Mesendoderm (in vitro differentiated cells): ENCODE data around the gene KCNT1.

Source experiments
- DNase-seq: peaks from one replicate; pipeline ENCODE4 v3.0.0; 2013
- H2AK5ac ChIP-seq: 2 replicates; pipeline ENCODE4 v1.6.1; 2013; ENCODE audit warnings: low read length, inconsistent platforms
- H2BK120ac ChIP-seq: 2 replicates; pipeline ENCODE4 v1.6.1; 2013; ENCODE audit warnings: low read depth, mild to moderate bottlenecking, low read length, moderate library complexity, mixed read lengths
- H2BK15ac ChIP-seq: replicated peaks from 2 replicates; pipeline ENCODE4 v1.6.1; 2013; ENCODE audit warnings: low read depth, mild to moderate bottlenecking, moderate library complexity
- H2BK5ac ChIP-seq: 2 replicates; pipeline ENCODE4 v1.6.1; 2013; ENCODE audit warnings: low read length, inconsistent platforms
- H3K18ac ChIP-seq: 2 replicates; pipeline ENCODE4 v1.6.1; 2013; ENCODE audit warnings: mild to moderate bottlenecking, low read length, mixed read lengths
- H3K23ac ChIP-seq: one replicate; pipeline ENCODE4 v1.6.1; 2013; ENCODE audit warnings: low read length
- H3K27ac ChIP-seq: 2 replicates; pipeline ENCODE4 v1.5.1; 2013; ENCODE audit warnings: low read depth, mild to moderate bottlenecking, inconsistent platforms, low read length, moderate library complexity
- H3K27me3 ChIP-seq: 2 replicates; pipeline ENCODE4 v1.6.1; 2013; ENCODE audit warnings: low read length, control low read depth, mild to moderate bottlenecking, inconsistent platforms; ENCODE audit not compliant: insufficient read depth, poor library complexity
- H3K36me3 ChIP-seq: 2 replicates; pipeline ENCODE4 v1.6.1; 2013; ENCODE audit warnings: low read length, inconsistent platforms; ENCODE audit not compliant: control insufficient read depth, insufficient read depth
- H3K4ac ChIP-seq: one replicate; pipeline ENCODE4 v1.6.1; 2013; ENCODE audit warnings: low read depth, mild to moderate bottlenecking, low read length, moderate library complexity
- H3K4me1 ChIP-seq: 2 replicates; pipeline ENCODE4 v1.6.1; 2013; ENCODE audit warnings: low read depth, low read length, inconsistent platforms; ENCODE audit not compliant: control insufficient read depth
- H3K4me2 ChIP-seq: 2 replicates; pipeline ENCODE4 v1.6.1; 2013; ENCODE audit warnings: low read length
- H3K4me3 ChIP-seq: 2 replicates; pipeline ENCODE4 v1.5.1; 2013; ENCODE audit warnings: mild to moderate bottlenecking, low read length
- H3K56ac ChIP-seq: one replicate; pipeline ENCODE4 v1.6.1; 2013; ENCODE audit warnings: low read length
- H3K79me1 ChIP-seq: 2 replicates; pipeline ENCODE4 v1.6.1; 2013; ENCODE audit warnings: low read length, inconsistent platforms
- H3K79me2 ChIP-seq: 2 replicates; pipeline ENCODE4 v1.6.1; 2013; ENCODE audit warnings: mild to moderate bottlenecking, low read length; ENCODE audit not compliant: control insufficient read depth, insufficient read depth
- H3K9ac ChIP-seq: 2 replicates; pipeline ENCODE4 v1.6.1; 2013; ENCODE audit warnings: low read length, inconsistent platforms
- H4K5ac ChIP-seq: one replicate; pipeline ENCODE4 v1.6.1; 2013; ENCODE audit warnings: low read length
- H4K8ac ChIP-seq: one replicate; pipeline ENCODE4 v1.6.1; 2013; ENCODE audit warnings: low read depth, mild to moderate bottlenecking, control low read depth, low read length, moderate library complexity
- WGBS: extraction: QIAGEN DNeasy Blood & Tissue Kit; methylation state at CpG from one replicate; pipeline ENCODE4 v1.1.7; 2013; ENCODE audit warnings: low lambda C conversion rate, missing lambda C conversion rate; ENCODE audit not compliant: insufficient coverage; ENCODE audit errors: extremely low coverage; 5-methylcytosine and 5-hydroxymethylcytosine counted together

KCNT1 gene

DNA sequence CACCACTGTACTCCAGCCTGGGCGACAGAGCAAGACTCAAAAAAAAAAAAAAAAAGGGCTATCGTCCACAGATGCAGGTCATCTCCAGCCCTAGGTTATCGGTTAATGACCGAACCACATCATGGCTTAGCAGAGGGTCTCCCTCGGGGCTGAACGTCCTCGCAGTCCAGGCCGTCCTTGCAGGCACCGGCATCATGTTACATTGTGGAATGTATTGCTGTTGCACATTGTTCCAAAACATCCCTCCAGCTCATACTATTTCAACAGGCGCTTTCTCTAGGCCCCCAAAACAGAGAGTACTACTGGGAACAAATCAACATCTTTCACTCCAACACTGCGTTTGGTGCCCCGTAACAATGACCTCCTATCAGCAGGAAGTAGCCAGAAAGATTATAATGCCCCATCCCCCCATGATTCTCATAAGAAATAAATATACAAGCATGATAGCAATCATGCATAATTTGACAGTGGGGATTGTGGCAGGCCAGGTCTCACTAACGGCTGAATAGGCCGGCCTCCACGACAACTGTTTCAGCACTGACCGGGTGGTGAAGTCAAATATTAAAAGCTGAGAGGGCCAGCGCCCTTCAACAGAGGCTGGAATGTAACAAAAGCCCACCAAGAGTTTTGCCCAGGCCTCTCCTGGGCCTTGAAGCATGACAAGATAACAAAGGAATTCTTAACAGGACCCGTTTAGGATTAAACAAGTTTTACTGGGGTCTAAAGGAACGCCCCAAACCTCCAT is 40.0 kb upstream of the KCNT1 start:
- no peak overlapping the region for H3K27ac ChIP-seq

DNA sequence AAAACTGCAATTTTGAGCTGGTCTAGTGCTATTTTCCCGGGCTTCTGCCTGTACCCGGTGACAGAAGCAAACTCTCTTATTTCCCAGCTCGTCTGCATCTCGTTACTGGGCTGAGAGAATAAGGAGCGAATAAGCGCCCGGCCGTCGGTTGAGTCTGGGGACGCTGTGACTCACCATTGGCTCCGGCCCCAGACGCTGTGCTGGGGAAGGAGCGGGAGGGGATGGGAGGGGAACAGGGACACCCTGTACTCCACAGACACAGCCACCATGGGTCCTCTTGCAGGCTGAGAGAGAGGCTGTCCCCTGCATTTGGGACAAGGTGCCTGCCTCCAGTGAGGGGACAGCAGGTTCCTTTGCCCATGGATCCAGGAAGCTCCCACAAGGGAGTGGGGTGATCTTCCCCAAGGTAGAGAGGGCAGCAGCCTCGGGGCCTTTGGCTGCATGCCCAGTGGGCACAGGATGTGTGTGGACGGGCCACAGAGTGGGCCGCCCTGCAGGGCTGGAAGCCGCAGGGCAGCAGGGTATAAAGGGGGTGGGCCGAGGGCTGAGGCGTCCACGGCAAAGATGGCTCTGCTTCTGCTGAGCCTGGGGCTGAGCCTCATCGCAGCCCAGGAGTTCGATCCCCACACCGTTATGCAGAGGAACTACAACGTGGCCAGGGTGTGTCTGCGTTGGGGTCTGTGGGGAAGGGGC is 39.1 kb upstream of the KCNT1 start, which contains the start of gene LCN9:
TSS of gene LCN9 (plus strand) at position 552 of the 693 bp plus-strand sequence. CDS start at position 565, 13 bp downstream.
- no peak within 1 kb of the TSS for H3K4ac ChIP-seq
- H3K4me1 ChIP-seq: peaks cover 2% of the 10 kb centered on the region
- no peaks in the 10 kb centered on the region for H3K79me2 ChIP-seq
- H3K79me1 ChIP-seq: no peaks in the 10 kb centered on the region
- H3K56ac ChIP-seq: no peak within 1 kb of the TSS
- no CpG with 5 or more reads among the region's 25 CpGs for WGBS
- no peaks in the 10 kb centered on the region for H3K27me3 ChIP-seq
- H3K27ac ChIP-seq: no peak within 1 kb of the TSS
- H2BK5ac ChIP-seq: no peak within 1 kb of the TSS
- no peak within 1 kb of the TSS for H2AK5ac ChIP-seq
- no peak within 1 kb of the TSS for H4K5ac ChIP-seq
- no peak within 1 kb of the TSS for H3K18ac ChIP-seq
- peak within 1 kb of the TSS; percentile 45 for H3K23ac ChIP-seq
- H2BK120ac ChIP-seq: no peak within 1 kb of the TSS
- DNase-seq: peak; percentile 38
- no peak within 1 kb of the TSS for H2BK15ac ChIP-seq
- H4K8ac ChIP-seq: no peak within 1 kb of the TSS
- no peaks in the 10 kb centered on the region for H3K36me3 ChIP-seq
- no peak within 1 kb of the TSS for H3K4me2 ChIP-seq
- H3K9ac ChIP-seq: no peak within 1 kb of the TSS
- H3K4me3 ChIP-seq: no peak within 1 kb of the TSS

More for the DNA sequence above, 40.0 kb upstream of the KCNT1 start:
- H2BK15ac ChIP-seq: no peak overlapping the region
- WGBS: no CpG with 5 or more reads among the region's 19 CpGs
- no peaks in the 10 kb centered on the region for H3K79me1 ChIP-seq
- no peak overlapping the region for H2AK5ac ChIP-seq
- no peaks in the 10 kb centered on the region for H3K79me2 ChIP-seq
- no peak overlapping the region for H3K4me3 ChIP-seq
- H3K4ac ChIP-seq: no peak overlapping the region
- no peak overlapping the region for H4K5ac ChIP-seq
- no peak overlapping the region for H2BK120ac ChIP-seq
- no peak overlapping the region for H3K23ac ChIP-seq
- no peak overlapping the region for H4K8ac ChIP-seq
- no peak overlapping the region for H2BK5ac ChIP-seq
- H3K4me1 ChIP-seq: peaks cover 2% of the 10 kb centered on the region
- peak overlapping the region; percentile 49 for H3K56ac ChIP-seq
- no peak overlapping the region for H3K9ac ChIP-seq
- H3K27me3 ChIP-seq: no peaks in the 10 kb centered on the region
- no peak overlapping the region for H3K18ac ChIP-seq
- H3K36me3 ChIP-seq: no peaks in the 10 kb centered on the region
- no peak for DNase-seq
- no peak overlapping the region for H3K4me2 ChIP-seq

GRCh38 chr9:135663451-135663770 is 38.6 kb upstream of the KCNT1 start:
- H3K9ac ChIP-seq: no peak overlapping the region
- H3K4me1 ChIP-seq: peaks cover 2% of the 10 kb centered on the region
- H2BK15ac ChIP-seq: no peak overlapping the region
- no peak overlapping the region for H3K4me2 ChIP-seq
- H2BK120ac ChIP-seq: no peak overlapping the region
- peak overlapping the region; percentile 45 for H3K23ac ChIP-seq
- H3K36me3 ChIP-seq: no peaks in the 10 kb centered on the region
- H3K27ac ChIP-seq: no peak overlapping the region
- H4K5ac ChIP-seq: no peak overlapping the region
- H2AK5ac ChIP-seq: no peak overlapping the region
- H3K4ac ChIP-seq: no peak overlapping the region
- H3K4me3 ChIP-seq: no peak overlapping the region
- no CpG with 5 or more reads among the region's 3 CpGs for WGBS
- H3K79me2 ChIP-seq: no peaks in the 10 kb centered on the region
- no peak overlapping the region for H4K8ac ChIP-seq
- H3K18ac ChIP-seq: no peak overlapping the region
- H3K79me1 ChIP-seq: no peaks in the 10 kb centered on the region
- H2BK5ac ChIP-seq: no peak overlapping the region
- no peaks in the 10 kb centered on the region for H3K27me3 ChIP-seq
- no peak for DNase-seq
- H3K56ac ChIP-seq: no peak overlapping the region

- no peak overlapping the region for H3K27ac ChIP-seq
- H3K4me1 ChIP-seq: peaks cover 2% of the 10 kb centered on the region
- H2BK120ac ChIP-seq: no peak overlapping the region
- H4K8ac ChIP-seq: no peak overlapping the region
- H3K27me3 ChIP-seq: no peaks in the 10 kb centered on the region
- no peaks in the 10 kb centered on the region for H3K79me2 ChIP-seq
- no peak overlapping the region for H3K4me2 ChIP-seq
- no peak overlapping the region for H2AK5ac ChIP-seq
- H3K23ac ChIP-seq: no peak overlapping the region
- H3K18ac ChIP-seq: no peak overlapping the region
- no peak overlapping the region for H3K4ac ChIP-seq
- H4K5ac ChIP-seq: no peak overlapping the region
- no peak overlapping the region for H3K56ac ChIP-seq
- H3K79me1 ChIP-seq: no peaks in the 10 kb centered on the region
- H2BK15ac ChIP-seq: no peak overlapping the region
- DNase-seq: no peak
- no CpG with 5 or more reads among the region's 12 CpGs for WGBS
- H2BK5ac ChIP-seq: no peak overlapping the region
- no peak overlapping the region for H3K4me3 ChIP-seq
- H3K36me3 ChIP-seq: no peaks in the 10 kb centered on the region
- H3K9ac ChIP-seq: no peak overlapping the region
Observed at GRCh38 chr9:135663857-135664256, 38.1 kb upstream of the KCNT1 start.

GRCh38 chr9:135664266-135664665 is 37.7 kb upstream of the KCNT1 start:
- Histone ChIP-seq H3K56ac (no peak overlapping the region), H3K36me3 (no peaks in the 10 kb centered on the region), H2AK5ac (no peak overlapping the region), H3K23ac (no peak overlapping the region), H3K4ac (no peak overlapping the region), H3K27ac (no peak overlapping the region), H3K18ac (no peak overlapping the region), H3K79me1 (no peaks in the 10 kb centered on the region), H3K4me1 (peaks cover 2% of the 10 kb centered on the region), H3K27me3 (no peaks in the 10 kb centered on the region), H4K5ac (no peak overlapping the region), H3K9ac (no peak overlapping the region), H3K4me3 (no peak overlapping the region), H3K79me2 (no peaks in the 10 kb centered on the region), H3K4me2 (no peak overlapping the region), H2BK5ac (no peak overlapping the region), H2BK120ac (no peak overlapping the region), H4K8ac (no peak overlapping the region), H2BK15ac (no peak overlapping the region)
- no peak for DNase-seq
- WGBS: no CpG with 5 or more reads among the region's 10 CpGs
